HG03139 (cell line): ENCODE results near the gene SLC38A2.
"Not testable (repeated sequence)": the region's sequence is repeated elsewhere in the genome, so short reads cannot be mapped to it uniquely, and the experiment has no call there.

Experiments used
- ATAC-seq: cut with Tn5 transposase; IDR thresholded peaks from one replicate; pipeline ENCODE4 v1.9.1; 2021; ENCODE audit not compliant: unreplicated experiment

Gene SLC38A2

GRCh38 chr12:46372544-46373300, at the start of gene SLC38A2:
TSS of gene SLC38A2 (minus strand) at chr12:46372773. CDS start at chr12:46371293, 1,480 bp downstream.
- ATAC-seq, result peak; percentile 81

- ATAC-seq, result no peak
Measured at GRCh38 chr12:46419675-46420074, 47.1 kb upstream of the SLC38A2 start.

GRCh38 chr12:46415552-46415951, 43.0 kb upstream of the SLC38A2 start:
- ATAC-seq, result no peak

DNA sequence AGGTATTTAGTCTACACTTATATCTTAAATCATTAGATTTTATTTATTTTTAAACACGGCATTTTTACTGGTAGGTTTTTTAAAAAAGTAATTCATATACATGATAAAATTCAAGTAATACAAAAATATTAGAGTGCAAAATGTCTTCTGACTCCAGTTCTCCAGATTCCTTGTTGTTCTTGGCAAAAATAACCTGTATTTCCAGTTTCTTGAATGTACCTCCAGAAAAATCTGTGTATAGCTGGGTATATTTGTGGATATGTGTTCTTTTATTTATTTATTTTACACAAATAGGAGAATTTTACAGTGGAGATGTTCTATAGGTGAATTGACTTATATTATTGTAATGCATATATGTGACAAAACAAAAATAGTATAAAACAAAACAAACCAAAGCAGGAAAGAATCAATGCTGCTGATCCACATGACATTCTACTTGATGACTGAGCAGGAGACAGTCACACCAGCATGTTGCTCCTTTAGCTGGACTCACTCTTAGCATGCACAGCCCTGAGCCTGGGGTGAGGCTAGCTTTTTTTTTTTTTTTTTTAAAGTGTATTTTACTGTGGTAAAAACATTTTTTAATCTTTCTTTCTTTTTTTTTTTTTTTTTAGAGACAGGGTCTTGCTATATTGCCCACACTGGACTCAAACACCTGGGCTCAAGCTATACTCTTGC, 42.2 kb upstream of the SLC38A2 start:
- no peak for ATAC-seq

- ATAC-seq, result no peak
Measured at GRCh38 chr12:46413368-46413767, 40.8 kb upstream of the SLC38A2 start.

GRCh38 chr12:46412857-46413256, 40.3 kb upstream of the SLC38A2 start:
- no peak for ATAC-seq

GRCh38 chr12:46410495-46410894, 37.9 kb upstream of the SLC38A2 start:
- ATAC-seq, result no peak

DNA sequence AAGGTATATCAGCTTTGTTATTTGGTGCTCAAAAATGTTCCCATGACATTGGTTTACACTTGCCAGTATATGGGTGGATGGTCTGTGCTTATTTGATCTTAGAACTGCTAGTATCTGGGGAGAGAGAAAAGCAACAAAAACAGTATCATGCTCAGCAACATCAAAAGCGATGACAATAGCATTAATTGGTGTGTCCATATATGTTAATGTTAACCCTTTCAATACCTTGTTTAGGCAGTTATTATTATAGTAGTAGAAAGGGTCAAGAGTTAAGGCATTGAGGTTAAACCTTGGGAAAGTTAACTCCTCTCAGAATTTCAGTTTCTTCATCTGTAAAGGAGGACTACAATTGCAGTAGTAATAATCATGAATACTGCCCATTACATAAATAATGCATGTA, 37.4 kb upstream of the SLC38A2 start:
- ATAC-seq, result no peak

DNA sequence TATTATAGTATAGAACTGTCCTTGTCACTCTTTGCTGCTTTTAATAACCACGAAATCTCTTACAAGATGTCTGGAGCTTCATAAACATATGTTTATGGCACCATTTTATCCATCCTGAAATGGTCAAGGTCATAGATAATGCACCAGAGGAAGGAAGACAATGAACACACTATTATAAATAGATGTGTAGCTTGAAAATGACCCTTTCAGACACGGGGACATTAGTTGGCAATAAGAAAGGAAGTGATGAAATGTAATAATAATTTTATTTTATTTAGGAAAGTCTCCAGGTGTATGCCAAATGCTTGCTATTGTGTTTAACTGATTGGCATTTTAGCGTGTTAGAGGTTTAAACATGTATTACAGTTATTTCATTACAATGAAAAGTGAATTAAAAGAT, 36.8 kb upstream of the SLC38A2 start:
- ATAC-seq, result no peak

DNA sequence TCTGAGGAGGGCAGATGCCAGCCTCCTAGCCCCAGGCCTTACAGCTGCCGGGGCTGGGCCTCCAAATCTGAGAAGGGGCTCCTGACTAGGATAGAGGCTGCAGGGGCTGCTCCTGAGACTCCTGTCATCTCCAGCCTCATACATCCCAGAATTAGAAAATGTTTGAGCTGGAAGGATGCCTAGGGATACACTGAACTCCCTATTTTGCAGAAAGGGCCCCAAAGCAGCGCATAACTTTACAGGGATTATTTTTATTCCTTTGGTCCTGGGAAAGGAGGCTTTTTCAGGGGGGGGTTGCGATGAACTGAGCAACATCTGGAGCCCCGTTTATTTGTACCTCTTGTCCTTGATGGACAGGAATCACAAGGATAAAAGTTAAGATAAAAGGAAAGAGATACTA, 35.9 kb upstream of the SLC38A2 start:
- ATAC-seq, result no peak

DNA sequence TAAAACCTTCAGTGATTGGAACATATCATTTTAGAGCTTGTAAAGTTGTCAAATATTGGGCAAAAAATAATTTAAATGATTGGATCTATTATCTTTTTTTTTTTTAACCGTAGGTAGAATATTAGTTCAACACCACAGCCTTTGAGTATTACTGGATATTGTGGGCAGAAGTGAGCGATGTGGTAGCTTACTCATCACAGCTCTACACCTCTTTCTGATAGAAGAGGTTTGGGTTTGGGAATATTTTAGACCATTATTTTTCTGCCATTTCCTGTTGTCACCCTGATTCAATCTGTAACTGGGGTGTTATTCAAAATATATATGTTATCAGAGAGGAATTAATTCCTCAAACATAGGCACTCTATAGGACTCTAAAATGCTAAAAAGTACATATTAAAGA, 34.8 kb upstream of the SLC38A2 start:
- ATAC-seq, result no peak

- ATAC-seq, result no peak
Measured at GRCh38 chr12:46406352-46407027, 33.9 kb upstream of the SLC38A2 start.

DNA sequence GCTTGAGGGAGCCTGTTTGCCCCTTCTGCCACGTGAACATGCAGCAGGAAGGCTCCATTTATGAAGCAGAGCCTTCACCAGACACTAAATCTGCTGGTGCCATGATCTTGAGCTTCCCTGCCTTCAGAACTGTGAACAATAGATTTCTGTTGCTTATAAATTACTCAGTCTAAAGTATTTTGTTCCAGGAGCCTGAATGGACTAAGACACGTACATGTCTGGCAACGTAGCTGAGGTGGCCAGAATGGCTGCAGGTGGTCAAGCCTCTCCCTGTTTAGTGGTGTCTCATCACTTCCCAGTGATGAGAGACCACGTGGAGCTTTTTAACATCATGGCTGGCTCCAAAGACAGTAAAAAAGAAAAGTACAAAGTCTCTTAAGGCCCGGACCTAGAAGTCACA, 32.2 kb upstream of the SLC38A2 start:
- ATAC-seq, result no peak

GRCh38 chr12:46404225-46404631, 31.7 kb upstream of the SLC38A2 start:
- no peak for ATAC-seq

DNA sequence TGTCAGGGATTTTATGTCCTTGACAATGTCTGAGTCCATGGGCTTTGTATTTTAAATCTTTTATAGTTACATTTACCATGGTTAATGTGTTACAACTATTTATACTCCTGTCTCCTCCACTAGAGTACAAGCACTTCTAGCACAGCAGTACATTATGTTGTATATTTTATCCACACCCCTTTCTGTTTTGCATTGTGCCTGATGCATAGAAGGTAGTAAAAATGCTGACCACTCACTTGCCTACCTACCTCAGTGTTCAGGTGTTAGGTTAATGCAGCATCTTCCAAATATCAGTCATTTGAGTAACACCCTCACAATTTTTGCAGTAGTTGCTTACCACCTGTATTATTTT, 31.1 kb upstream of the SLC38A2 start:
- ATAC-seq, result no peak

DNA sequence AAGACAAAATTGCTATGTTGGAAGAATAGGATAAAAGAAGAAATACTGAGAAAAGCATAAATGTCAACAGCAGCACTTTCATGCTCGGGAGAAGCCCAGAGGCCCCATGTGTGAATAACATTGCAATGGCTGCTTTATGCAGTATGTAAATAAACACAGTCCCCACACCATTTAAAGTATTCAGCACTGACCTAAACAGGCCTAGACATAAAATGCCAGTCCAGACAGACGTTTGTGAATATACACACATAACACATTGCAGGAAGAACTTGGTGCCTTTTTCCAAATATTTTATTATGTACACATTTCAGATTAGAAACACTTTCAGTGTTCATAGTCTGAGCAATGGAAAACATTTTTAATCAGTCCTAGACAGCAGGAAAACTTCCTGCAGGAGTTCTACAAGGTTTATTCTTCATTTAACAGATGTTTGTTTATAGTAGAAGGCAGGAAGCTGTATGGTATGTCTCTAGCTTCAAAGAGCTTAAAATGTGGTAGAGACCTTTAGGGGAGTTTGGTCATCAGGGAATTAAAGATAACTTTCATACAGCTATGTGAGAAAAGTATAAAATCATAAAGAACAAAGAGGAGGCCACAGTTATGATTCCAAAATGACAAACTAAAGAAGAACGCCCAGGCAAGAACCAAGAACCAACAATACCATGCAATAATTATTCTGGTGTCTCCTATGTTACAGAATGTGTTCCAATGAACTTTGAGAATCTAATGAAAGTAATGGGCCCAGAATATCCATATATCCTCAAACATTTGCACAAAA, 30.6 kb upstream of the SLC38A2 start:
- no peak for ATAC-seq

DNA sequence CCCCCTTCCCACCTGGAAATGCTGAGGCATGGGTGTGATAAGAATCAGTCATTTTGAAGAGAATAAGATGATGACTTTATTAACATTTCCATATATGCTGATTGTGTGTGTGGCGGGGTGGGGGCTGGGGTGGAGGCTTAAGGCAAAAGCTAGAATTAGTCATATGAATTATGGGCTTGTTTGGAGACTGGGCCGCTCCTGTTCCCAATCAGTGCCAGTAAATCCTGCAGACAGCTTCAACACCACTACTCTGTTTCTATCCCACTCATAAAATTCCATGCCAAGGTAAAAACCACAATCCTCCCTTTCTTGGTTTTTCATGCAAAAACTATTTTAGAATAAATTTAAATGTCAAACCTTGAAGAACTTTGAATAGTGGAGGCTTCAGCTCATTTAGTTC, 29.9 kb upstream of the SLC38A2 start:
- no peak for ATAC-seq

DNA sequence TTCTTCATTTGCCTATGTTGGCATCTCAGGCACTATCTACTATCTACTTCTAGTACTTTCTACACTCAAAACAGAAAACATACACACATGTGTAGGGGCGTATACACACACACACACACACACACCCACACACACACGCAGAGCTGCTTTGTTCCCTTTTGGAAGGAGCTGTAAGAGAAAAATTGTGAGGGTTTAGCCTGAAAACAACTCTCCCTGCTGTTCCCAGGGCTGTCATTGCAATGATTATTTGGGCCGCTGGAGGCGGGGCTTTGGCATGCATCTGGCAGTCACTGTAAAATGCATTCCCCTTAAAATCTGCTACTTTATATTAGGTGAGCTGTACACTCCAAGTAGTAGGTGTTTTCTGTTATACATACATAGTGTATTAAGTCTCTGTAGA, 29.1 kb upstream of the SLC38A2 start:
- ATAC-seq, result no peak

- no peak for ATAC-seq
Measured at GRCh38 chr12:46400406-46400805, 27.8 kb upstream of the SLC38A2 start.

GRCh38 chr12:46399461-46400248, 27.1 kb upstream of the SLC38A2 start:
- ATAC-seq, result not testable (repeated sequence)

GRCh38 chr12:46396826-46397225, 24.3 kb upstream of the SLC38A2 start:
- ATAC-seq, result no peak
